ENCODE results near the gene ZBTB44. TPM values are rescaled to one million over a fixed set of nuclear protein-coding genes. Genes with fewer than 3 reads are reported as not detected.

ZBTB44 gene
- total RNA-seq, 6 donors from 2014 or later: 40.3 to 91.7 (median 51.2) TPM

GRCh38 chr11:130202818-130203689 lies 111.7 kb downstream of the ZBTB44 start:
- H3K27me3 ChIP-seq: no peaks in the 10 kb centered on the region
- no peaks in the 10 kb centered on the region for H3K9me3 ChIP-seq
- TF ChIP-seq CTCF (IDR thresholded peaks at IDR 0.05): no peak
- TF ChIP-seq EP300 (IDR thresholded peaks at IDR 0.05): no peak
- no peak for TF ChIP-seq POLR2A (IDR thresholded peaks at IDR 0.05)
- no peak for TF ChIP-seq POLR2AphosphoS5 (IDR thresholded peaks at IDR 0.05)
- H3K36me3 ChIP-seq: peaks cover 3 to 30% (median 15%) of the 10 kb centered on the region in 4 donors
- no peak overlapping the region for H3K4me3 ChIP-seq
- H3K4me1 ChIP-seq: no peaks in the 10 kb centered on the region
- DNase-seq: no peak
- ATAC-seq (ENCODE audit: low FRiP score in 2 of 2): no peak
- no peak overlapping the region for H3K27ac ChIP-seq
- WGBS, 2 donors: 84 to 86% methylated on average over 25 of the region's 25 CpGs

DNA sequence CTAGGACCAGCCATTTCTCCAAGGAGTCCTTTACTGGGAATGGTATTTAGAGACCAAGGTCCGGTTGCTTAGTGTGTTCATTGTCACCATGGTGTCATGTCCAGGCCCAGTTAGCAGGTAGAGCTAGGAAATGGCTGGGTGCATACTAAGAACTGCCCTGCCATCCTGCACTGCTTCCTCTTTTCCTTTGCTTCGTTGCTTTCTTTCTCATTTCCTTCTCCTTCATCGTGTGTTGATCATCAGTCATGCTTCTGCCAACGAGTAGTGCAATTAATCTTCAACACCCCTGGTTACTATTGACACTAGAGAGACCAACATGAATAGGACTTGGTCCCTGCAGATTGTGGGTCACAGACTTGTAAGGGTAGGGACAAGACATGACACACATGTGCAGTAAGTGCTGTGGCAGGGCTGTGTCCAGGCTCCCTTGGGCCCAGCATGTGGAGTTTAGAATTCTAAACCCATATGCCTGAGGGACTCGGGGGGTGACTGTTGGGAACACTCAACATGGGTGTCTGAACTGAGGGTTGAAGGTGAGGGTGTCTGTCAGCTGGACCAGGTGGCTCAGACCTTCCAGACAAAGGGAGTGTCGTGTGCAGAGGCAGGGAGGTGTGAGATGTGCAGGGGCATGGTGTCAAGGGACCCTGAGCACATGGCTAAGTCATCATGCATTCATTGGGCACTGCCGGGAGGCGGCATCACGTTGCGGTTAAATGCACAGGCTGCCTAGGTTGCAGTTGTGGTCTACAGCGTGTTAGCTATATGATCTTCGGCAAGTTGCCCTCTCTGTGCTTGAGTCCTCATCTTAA lies 112.5 kb downstream of the ZBTB44 start:
- Histone ChIP-seq H3K4me1 (no peaks in the 10 kb centered on the region), H3K27ac (no peak overlapping the region), H3K27me3 (no peaks in the 10 kb centered on the region), H3K9me3 (no peaks in the 10 kb centered on the region), H3K36me3 (peaks cover 3 to 38% (median 23%) of the 10 kb centered on the region in 4 donors), H3K4me3 (no peak overlapping the region)
- WGBS, 2 donors: 72 to 73% methylated on average over 11 to 12 of the region's 12 CpGs
- ATAC-seq (ENCODE audit: low FRiP score in 2 of 2): no peak
- no peak for DNase-seq
- no peak for TF ChIP-seq POLR2A (IDR thresholded peaks at IDR 0.05)
- no peak for TF ChIP-seq POLR2AphosphoS5 (IDR thresholded peaks at IDR 0.05)
- no peak for TF ChIP-seq EP300 (IDR thresholded peaks at IDR 0.05)
- TF ChIP-seq CTCF (IDR thresholded peaks at IDR 0.05): no peak

- no peaks in the 10 kb centered on the region for H3K4me1 ChIP-seq
- TF ChIP-seq POLR2A (IDR thresholded peaks at IDR 0.05): no peak
- TF ChIP-seq CTCF (IDR thresholded peaks at IDR 0.05): no peak
- no peak for TF ChIP-seq EP300 (IDR thresholded peaks at IDR 0.05)
- no peak for TF ChIP-seq POLR2AphosphoS5 (IDR thresholded peaks at IDR 0.05)
- H3K4me3 ChIP-seq: no peak overlapping the region
- H3K36me3 ChIP-seq: peaks cover 3 to 48% (median 31%) of the 10 kb centered on the region in 4 donors
- WGBS, 2 donors: 90 to 93% methylated on average over 3 to 6 of the region's 7 CpGs
- no peaks in the 10 kb centered on the region for H3K27me3 ChIP-seq
- DNase-seq: no peak
- no peak overlapping the region for H3K27ac ChIP-seq
- no peaks in the 10 kb centered on the region for H3K9me3 ChIP-seq
- no peak for ATAC-seq (ENCODE audit: low FRiP score in 2 of 2)
These were observed 113.7 kb downstream of the ZBTB44 start for GRCh38 chr11:130201026-130201425.

- WGBS, 2 donors: 83 to 85% methylated on average over 8 to 12 of the region's 12 CpGs
- H3K27me3 ChIP-seq: no peaks in the 10 kb centered on the region
- no peak overlapping the region for H3K27ac ChIP-seq
- no peaks in the 10 kb centered on the region for H3K4me1 ChIP-seq
- TF ChIP-seq EP300 (IDR thresholded peaks at IDR 0.05): no peak
- no peak for TF ChIP-seq CTCF (IDR thresholded peaks at IDR 0.05)
- TF ChIP-seq POLR2A (IDR thresholded peaks at IDR 0.05): no peak
- no peak for TF ChIP-seq POLR2AphosphoS5 (IDR thresholded peaks at IDR 0.05)
- no peak for ATAC-seq (ENCODE audit: low FRiP score in 2 of 2)
- H3K9me3 ChIP-seq: no peaks in the 10 kb centered on the region
- H3K36me3 ChIP-seq: peaks cover 3 to 51% (median 31%) of the 10 kb centered on the region in 4 donors
- H3K4me3 ChIP-seq: no peak overlapping the region
- DNase-seq: no peak
These were observed 114.9 kb downstream of the ZBTB44 start for GRCh38 chr11:130199792-130200191.
